Measurements from ENCODE around the gene GLIPR2. TPM values are rescaled to one million over a fixed set of nuclear protein-coding genes. Genes with fewer than 3 reads are reported as not detected.

GLIPR2 gene
- 12.0 and 19.3 TPM in 2 replicates for total RNA-seq

GRCh38 chr9:36136272-36136893, at the start of gene GLIPR2:
Gene GLIPR2 (plus strand): TSS chr9:36136733. CDS start chr9:36136779, 46 bp downstream.

GRCh38 chr9:36169166-36169565, 32.6 kb downstream of the GLIPR2 start, which contains the start of gene CCIN:
Gene CCIN (plus strand): TSS chr9:36169388. CDS start chr9:36169503, 115 bp downstream.

GRCh38 chr9:36190388-36191289, 54.1 kb downstream of the GLIPR2 start, which contains the start of gene CLTA:
Gene CLTA (plus strand): TSS chr9:36190921. CDS start chr9:36191057, 136 bp downstream.

Other genes starting within 250 kb of the GLIPR2 start
- gene HRCT1, start 230.5 kb upstream of the GLIPR2 start, total RNA-seq: 2.0 and 2.7 TPM in 2 replicates
- 10.6 and 17.7 TPM in 2 replicates for gene SPAAR, start 227.2 kb upstream of the GLIPR2 start, total RNA-seq
- gene OR2S2, start 178.6 kb upstream of the GLIPR2 start, total RNA-seq: not detected in 2 replicates
- 22.1 and 22.6 TPM in 2 replicates for gene RECK, start 99.8 kb upstream of the GLIPR2 start, total RNA-seq
- 0.36 and 0.40 TPM in 2 replicates for gene CCIN, start 32.7 kb downstream of the GLIPR2 start, total RNA-seq
- gene CLTA, start 54.2 kb downstream of the GLIPR2 start, total RNA-seq: 266 and 325 TPM in 2 replicates
- gene GNE, start 121.7 kb downstream of the GLIPR2 start, total RNA-seq: 12.4 and 20.3 TPM in 2 replicates

All from thoracic aorta endothelial cell (primary cell).